Activated CD8-positive, alpha-beta T cell treated with anti-CD3 and anti-CD28 coated beads, Interleukin-2, amount 10 ng/mL, durations not matched to agents 7 days and 5 days (primary cell): ENCODE measurements around the gene AFAP1. TPM values are rescaled to one million over a fixed set of nuclear protein-coding genes. Genes with fewer than 3 reads are reported as not detected.

Experiments used
- ATAC-seq: fragments of 150-1000 bp; cut with Tn5 transposase; one replicate; pipeline ENCODE4 v1.10.0; 2021; ENCODE audit warnings: moderate library complexity
- CTCF ChIA-PET: fragments of 350-600 bp; sonication (Branson Sonifier 250); formaldehyde crosslinking; loops from one replicate; lab custom pipeline; 2021; ENCODE audit warnings: antibody characterized with exemption; lab: Charles Lee
- POLR2A ChIA-PET: fragments of 350-600 bp; sonication (Branson Sonifier 250); formaldehyde crosslinking; loops from one replicate; lab custom pipeline; 2021; ENCODE audit warnings: antibody characterized with exemption; lab: Charles Lee
- DNase-seq: peaks from one replicate; pipeline ENCODE4 v3.0.0-alpha.2; 2020
- H3K27ac Mint-ChIP-seq: one replicate; pipeline ENCODE4 v1.8.0; 2021; ENCODE audit warnings: mild to moderate bottlenecking, mixed read lengths
- H3K27me3 Mint-ChIP-seq: one replicate; pipeline ENCODE4 v1.8.0; 2021; ENCODE audit warnings: low read depth, mixed read lengths
- H3K36me3 Mint-ChIP-seq: one replicate; pipeline ENCODE4 v1.8.0; 2021; ENCODE audit warnings: low read depth, mixed read lengths
- H3K4me1 Mint-ChIP-seq: one replicate; pipeline ENCODE4 v1.8.0; 2021; ENCODE audit warnings: low read depth, mixed read lengths
- H3K4me3 Mint-ChIP-seq: one replicate; pipeline ENCODE4 v1.8.0; 2021; ENCODE audit warnings: mild to moderate bottlenecking, mixed read lengths
- H3K9me3 Mint-ChIP-seq: one replicate; pipeline ENCODE4 v1.8.0; 2022; ENCODE audit warnings: mixed read lengths; ENCODE audit not compliant: insufficient read depth
- total RNA-seq, 2 experiments: library from RNA; stranded (reverse); gene quantifications; one replicate each; pipeline ENCODE4 v1.2.3, GENCODE V29; 2021

The AFAP1 gene
- total RNA-seq, 2 experiments from 2014 or later: 5.3 to 6.2 TPM

DNA sequence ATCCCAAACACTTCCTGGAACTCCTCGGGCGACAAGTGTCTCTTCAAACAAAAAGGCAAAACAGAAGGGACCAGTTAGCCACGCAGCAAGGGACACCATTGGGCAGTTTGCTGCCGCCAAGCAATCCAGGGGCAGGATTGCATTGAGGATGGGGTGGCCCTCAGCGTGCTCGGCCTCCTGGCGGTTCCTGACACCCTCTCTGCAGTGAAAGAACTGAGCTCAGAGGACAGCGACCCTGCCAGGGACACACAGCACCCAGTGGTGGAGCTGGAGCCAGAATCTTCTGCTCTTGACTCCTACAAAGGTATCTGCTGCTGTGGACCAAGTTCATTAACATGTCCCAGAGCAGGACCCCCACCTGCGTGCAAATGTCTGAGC is 27.4 kb upstream of the AFAP1 start:
- Mint-ChIP-seq H3K27me3 (peaks cover 4% of the 10 kb centered on the region), H3K9me3 (no peaks in the 10 kb centered on the region), H3K4me3 (no peak overlapping the region), H3K27ac (no peak overlapping the region), H3K4me1 (peaks cover 67% of the 10 kb centered on the region), H3K36me3 (peaks cover 3% of the 10 kb centered on the region)
- ChIA-PET POLR2A (no interaction called here), CTCF (interaction anchor here (0.8 to 2.1 kb wide), 4 partner anchors 20 to 206 kb away, joined by 3 to 11 read pairs (median 4); no protein-coding TSS in a partner anchor)
- DNase-seq (no peak), ATAC-seq (no peak)

DNA sequence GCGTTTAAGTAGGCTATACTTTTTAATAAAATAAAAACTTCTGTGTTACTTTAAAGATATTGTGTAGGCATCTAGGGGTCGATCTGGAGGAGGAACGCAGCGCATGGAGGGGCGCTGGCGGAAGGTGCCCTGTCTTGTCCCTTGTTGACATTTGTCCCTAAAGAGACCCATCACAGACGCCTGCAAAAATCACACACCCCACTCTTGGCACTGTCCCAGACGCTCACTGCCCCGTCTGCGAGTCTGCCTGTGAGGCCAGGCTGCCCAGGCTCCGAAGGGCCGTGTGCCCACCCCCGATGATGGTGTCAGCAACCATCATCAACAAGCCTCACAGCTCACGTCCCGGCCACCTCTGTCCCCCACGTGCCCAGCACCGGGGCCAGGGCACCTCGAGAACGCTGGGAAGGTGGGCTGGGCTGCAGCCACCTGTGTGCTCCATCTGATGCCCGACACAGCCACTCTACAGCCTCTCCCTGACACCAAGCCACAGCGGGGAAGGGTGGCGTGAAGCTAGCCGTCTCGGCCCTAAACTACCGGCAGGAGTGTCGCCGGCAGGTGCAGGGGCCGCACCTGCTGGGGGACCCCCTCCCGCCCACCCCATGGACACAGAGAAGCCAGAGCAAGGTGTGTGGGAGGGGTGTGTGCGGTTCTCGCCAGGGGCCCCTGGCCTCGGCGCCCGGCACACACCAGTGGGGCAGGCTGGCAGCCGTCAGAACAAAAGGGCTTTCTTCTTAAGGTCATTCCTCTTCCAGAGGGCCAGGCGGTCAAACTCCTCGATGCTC is 26.8 kb upstream of the AFAP1 start:
- Mint-ChIP-seq H3K9me3 (no peaks in the 10 kb centered on the region), H3K4me1 (peaks cover 66% of the 10 kb centered on the region), H3K36me3 (peaks cover 3% of the 10 kb centered on the region), H3K27ac (no peak overlapping the region), H3K4me3 (no peak overlapping the region), H3K27me3 (peaks cover 4% of the 10 kb centered on the region)
- ChIA-PET POLR2A (no interaction called here), CTCF (interaction anchor here (1.6 kb wide), 1 partner anchor 90 kb away, joined by 4 read pairs; no protein-coding TSS in a partner anchor)
- DNase-seq (no peak), ATAC-seq (no peak)

- ATAC-seq (no peak), DNase-seq (no peak)
- H3K27me3 Mint-ChIP-seq: peaks cover 4% of the 10 kb centered on the region
- no peak overlapping the region for H3K4me3 Mint-ChIP-seq
- POLR2A ChIA-PET: no interaction called here
- H3K9me3 Mint-ChIP-seq: no peaks in the 10 kb centered on the region
- no peak overlapping the region for H3K27ac Mint-ChIP-seq
- H3K36me3 Mint-ChIP-seq: peaks cover 2% of the 10 kb centered on the region
- CTCF ChIA-PET: interaction anchor here (0.8 to 1.5 kb wide), 4 partner anchors 25 to 163 kb away, joined by 3 to 5 read pairs (median 4); partner anchors contain the start of gene AFAP1
- H3K4me1 Mint-ChIP-seq: peaks cover 63% of the 10 kb centered on the region
Measured at GRCh38 chr4:7964890-7965662, 25.4 kb upstream of the AFAP1 start.

DNA sequence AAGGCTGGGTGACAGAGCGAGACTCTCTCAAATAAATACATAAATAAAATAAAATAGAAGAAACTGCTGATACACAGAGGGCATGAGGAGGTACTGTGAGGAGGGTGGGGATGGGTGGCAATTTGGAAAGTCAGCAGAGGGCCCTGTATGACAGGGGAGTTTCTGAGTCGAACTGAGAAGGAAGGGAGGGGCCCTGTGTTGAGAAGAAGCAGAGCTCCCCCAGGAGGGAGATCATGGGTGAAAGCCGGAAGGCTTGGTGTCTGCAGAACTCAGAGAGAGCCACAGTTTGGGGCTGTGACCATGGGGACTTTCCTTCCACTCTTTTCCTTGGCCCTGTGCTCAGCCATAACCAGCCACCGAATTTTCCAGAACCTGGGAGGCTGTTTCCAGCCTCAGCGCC is 24.8 kb upstream of the AFAP1 start:
- Mint-ChIP-seq H3K27me3 (peaks cover 4% of the 10 kb centered on the region), H3K27ac (no peak overlapping the region), H3K4me1 (peaks cover 57% of the 10 kb centered on the region), H3K36me3 (peaks cover 1% of the 10 kb centered on the region), H3K9me3 (no peaks in the 10 kb centered on the region), H3K4me3 (no peak overlapping the region)
- POLR2A ChIA-PET: no interaction called here
- DNase-seq (peak; percentile 49), ATAC-seq (peak; percentile 17)
- CTCF ChIA-PET: interaction anchor here (0.8 to 1.5 kb wide), 4 partner anchors 25 to 162 kb away, joined by 3 to 5 read pairs (median 4); partner anchors contain the start of gene AFAP1

DNA sequence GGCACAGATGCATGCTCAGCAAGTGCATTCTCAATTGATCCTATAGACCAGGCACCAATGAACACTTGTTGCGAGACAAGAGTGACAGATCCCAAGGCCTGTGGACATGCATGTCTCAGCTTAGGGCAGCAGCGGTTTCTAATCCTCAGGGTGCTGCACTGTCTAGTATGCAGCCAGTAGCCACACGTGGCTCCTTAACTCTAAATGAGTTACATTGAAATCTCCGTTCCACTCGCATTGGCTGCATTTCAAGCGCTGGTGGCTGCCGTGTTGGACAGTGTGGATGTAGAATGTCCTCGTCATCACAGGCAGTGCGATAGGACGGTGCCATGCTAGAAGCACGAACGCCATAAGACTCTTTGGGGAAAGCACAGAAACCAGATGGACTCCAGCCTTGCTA is 24.0 kb upstream of the AFAP1 start:
- Mint-ChIP-seq H3K27ac (no peak overlapping the region), H3K4me3 (no peak overlapping the region), H3K9me3 (no peaks in the 10 kb centered on the region), H3K4me1 (peaks cover 52% of the 10 kb centered on the region), H3K27me3 (peaks cover 4% of the 10 kb centered on the region), H3K36me3 (peaks cover 1% of the 10 kb centered on the region)
- DNase-seq: no peak
- no peak for ATAC-seq
- ChIA-PET POLR2A (no interaction called here), CTCF (no interaction called here)

GRCh38 chr4:7962609-7963508 is 23.2 kb upstream of the AFAP1 start:
- Mint-ChIP-seq H3K36me3 (no peaks in the 10 kb centered on the region), H3K27ac (no peak overlapping the region), H3K9me3 (no peaks in the 10 kb centered on the region), H3K4me3 (no peak overlapping the region), H3K27me3 (peaks cover 9% of the 10 kb centered on the region), H3K4me1 (peaks cover 44% of the 10 kb centered on the region)
- CTCF ChIA-PET: interaction anchor here (1.7 kb wide), 1 partner anchor 86 kb away, joined by 4 read pairs; no protein-coding TSS in a partner anchor
- no peak for DNase-seq
- no peak for ATAC-seq
- POLR2A ChIA-PET: no interaction called here

DNA sequence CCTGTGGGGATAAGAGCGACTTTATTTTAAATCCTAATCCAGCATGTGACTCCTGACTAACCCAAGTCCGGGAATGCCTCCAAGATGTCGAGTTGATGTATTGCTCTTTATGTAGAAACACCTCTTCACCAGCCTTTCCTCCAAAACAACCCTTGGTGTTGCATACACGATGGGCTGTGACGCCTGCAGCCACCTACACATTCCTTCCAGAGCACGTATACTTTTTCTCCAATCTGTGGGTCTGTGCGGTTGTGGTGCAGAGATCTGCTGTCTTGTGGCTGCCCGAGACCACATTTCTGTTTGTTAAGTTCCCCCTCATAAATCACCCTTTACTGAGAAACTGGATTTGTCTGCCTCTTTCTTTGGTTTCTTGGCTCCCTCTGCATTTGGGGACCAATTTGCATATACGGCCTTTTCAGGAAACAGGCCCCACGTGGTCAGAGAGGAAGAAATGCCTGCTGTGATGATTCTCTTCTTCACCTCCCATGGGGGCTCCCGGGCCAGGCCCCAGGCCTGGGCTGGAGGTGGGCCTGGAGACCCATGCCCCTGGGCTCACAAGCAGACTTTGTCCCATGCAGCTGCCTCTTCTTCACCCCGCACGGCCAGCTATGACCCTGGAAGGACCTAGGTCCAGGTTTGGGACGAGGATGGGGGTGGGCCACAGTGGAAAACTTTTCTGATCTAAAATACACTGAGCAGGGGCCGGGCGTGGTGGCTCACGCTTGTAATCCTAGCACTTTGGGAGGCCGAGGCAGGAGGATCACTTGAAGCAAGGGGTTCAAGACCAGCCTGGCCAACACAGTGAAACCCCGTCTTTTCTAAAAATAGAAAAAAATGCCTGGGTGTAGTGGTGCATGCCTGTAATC is 21.4 kb upstream of the AFAP1 start:
- H3K9me3 Mint-ChIP-seq: no peaks in the 10 kb centered on the region
- H3K27me3 Mint-ChIP-seq: peaks cover 11% of the 10 kb centered on the region
- CTCF ChIA-PET: interaction anchor here (1.7 kb wide), 1 partner anchor 84 kb away, joined by 4 read pairs; no protein-coding TSS in a partner anchor
- DNase-seq (peak; percentile 85), ATAC-seq (peak; percentile 81)
- POLR2A ChIA-PET: interaction anchor here (0.5 to 0.6 kb wide), 2 partner anchors 115 to 1051 kb away, joined by 3 read pairs; partner anchors contain the start of gene TBC1D14
- no peaks in the 10 kb centered on the region for H3K36me3 Mint-ChIP-seq
- H3K4me1 Mint-ChIP-seq: peaks cover 36% of the 10 kb centered on the region
- H3K4me3 Mint-ChIP-seq: peak overlapping the region; percentile 30
- H3K27ac Mint-ChIP-seq: peak overlapping the region; percentile 75

- Mint-ChIP-seq H3K9me3 (no peaks in the 10 kb centered on the region), H3K36me3 (no peaks in the 10 kb centered on the region), H3K4me3 (peak overlapping the region; percentile 30), H3K27me3 (peaks cover 11% of the 10 kb centered on the region), H3K4me1 (peaks cover 34% of the 10 kb centered on the region), H3K27ac (peak overlapping the region; percentile 75)
- ChIA-PET CTCF (interaction anchor here (0.7 kb wide), 1 partner anchor 21 kb away, joined by 3 read pairs; the partner anchor contains the start of gene AFAP1), POLR2A (interaction anchor here (0.5 kb wide), 1 partner anchor 1051 kb away, joined by 3 read pairs; the partner anchor contains the start of gene TBC1D14)
- ATAC-seq (peak; percentile 14), DNase-seq (no peak)
Measured at GRCh38 chr4:7960017-7960789, 20.5 kb upstream of the AFAP1 start.

GRCh38 chr4:7959078-7959477 is 19.4 kb upstream of the AFAP1 start:
- CTCF ChIA-PET: interaction anchor here (1.4 kb wide), 1 partner anchor 82 kb away, joined by 3 read pairs; no protein-coding TSS in a partner anchor
- Mint-ChIP-seq H3K27ac (no peak overlapping the region), H3K4me1 (peaks cover 28% of the 10 kb centered on the region), H3K27me3 (peaks cover 11% of the 10 kb centered on the region), H3K9me3 (no peaks in the 10 kb centered on the region), H3K36me3 (no peaks in the 10 kb centered on the region), H3K4me3 (no peak overlapping the region)
- ATAC-seq: no peak
- POLR2A ChIA-PET: no interaction called here
- no peak for DNase-seq
